ENCODE data around the gene ZNF280D.
"Not testable (repeated sequence)": the region's sequence is repeated elsewhere in the genome, so short reads cannot be mapped to it uniquely, and the experiment has no call there.

Gene ZNF280D, protein sequence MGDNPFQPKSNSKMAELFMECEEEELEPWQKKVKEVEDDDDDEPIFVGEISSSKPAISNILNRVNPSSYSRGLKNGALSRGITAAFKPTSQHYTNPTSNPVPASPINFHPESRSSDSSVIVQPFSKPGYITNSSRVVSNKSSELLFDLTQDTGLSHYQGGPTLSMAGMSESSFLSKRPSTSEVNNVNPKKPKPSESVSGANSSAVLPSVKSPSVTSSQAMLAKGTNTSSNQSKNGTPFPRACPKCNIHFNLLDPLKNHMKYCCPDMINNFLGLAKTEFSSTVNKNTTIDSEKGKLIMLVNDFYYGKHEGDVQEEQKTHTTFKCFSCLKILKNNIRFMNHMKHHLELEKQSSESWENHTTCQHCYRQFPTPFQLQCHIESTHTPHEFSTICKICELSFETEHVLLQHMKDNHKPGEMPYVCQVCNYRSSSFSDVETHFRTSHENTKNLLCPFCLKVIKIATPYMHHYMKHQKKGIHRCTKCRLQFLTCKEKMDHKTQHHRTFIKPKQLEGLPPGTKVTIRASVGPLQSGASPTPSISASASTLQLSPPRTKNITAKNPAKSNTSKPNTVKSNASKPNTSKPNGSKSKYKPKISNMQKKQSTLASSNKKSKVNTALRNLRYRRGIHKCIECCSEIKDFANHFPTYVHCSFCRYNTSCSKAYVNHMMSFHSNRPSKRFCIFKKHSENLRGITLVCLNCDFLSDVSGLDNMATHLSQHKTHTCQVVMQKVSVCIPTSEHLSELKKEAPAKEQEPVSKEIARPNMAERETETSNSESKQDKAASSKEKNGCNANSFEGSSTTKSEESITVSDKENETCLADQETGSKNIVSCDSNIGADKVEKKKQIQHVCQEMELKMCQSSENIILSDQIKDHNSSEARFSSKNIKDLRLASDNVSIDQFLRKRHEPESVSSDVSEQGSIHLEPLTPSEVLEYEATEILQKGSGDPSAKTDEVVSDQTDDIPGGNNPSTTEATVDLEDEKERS

DNA sequence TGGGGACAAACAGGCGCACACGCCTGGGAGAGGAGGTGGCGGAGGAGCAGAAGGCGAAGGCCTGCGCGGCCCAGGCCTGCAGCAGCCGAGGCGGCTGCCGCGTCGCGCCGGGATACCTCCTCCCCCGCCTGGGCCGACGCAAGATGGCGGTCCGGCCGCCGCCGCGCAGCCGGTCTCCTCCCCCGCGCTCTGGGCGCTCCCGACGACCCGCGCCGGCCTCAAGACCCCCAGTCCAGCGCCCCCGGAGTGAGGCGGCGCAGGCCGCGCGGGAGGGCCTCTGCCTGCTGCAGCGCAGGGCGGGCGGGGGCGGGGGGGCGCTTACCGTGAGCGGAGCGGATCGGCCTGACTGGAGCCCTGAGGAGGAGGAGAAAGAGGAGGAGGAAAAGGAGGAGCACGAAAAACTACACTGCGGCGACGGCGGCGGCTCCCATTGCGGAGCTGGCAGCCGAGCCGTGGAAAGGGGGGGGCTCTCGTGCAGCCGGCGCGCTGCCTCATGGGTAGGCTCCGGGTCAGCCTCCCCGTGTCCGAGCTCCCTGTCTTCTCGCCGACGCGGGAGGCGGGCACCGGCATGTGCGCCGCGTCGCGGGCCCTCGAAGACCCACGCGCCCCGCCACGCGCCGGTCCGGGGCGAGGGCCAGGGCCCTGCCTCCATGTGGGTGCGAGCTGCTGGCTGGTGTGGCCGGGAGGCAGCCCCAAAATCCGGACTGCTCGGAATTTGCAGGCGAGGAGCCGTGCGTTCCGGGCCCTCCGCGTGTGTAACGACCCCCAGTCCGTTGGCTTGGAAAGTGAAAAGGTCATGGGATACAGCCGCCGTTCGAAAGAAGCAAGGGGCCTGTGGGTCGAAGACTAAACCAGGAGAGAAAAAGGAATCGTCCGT lies at the start of gene ZNF280D:
TSS of gene ZNF280D (minus strand) at position 374 of the 877 bp plus-strand sequence. CDS start 26,400 bp downstream, outside the sequence.
- peak within 1 kb of the TSS; percentile 51 for H3K27ac ChIP-seq (ENCODE audit: low read length)
- H3K4me3 ChIP-seq (ENCODE audit: low read length), result peak within 1 kb of the TSS; percentile 70
- H3K9me3 ChIP-seq (ENCODE audit: control insufficient read depth, low read depth, low read length), result peaks cover 11% of the 10 kb centered on the region

GRCh38 chr15:56782306-56782705 lies 49.0 kb upstream of the ZNF280D start:
- H3K36me3 ChIP-seq (ENCODE audit: control insufficient read depth, low read depth, low read length), result no peaks in the 10 kb centered on the region
- H3K9ac ChIP-seq (ENCODE audit: low read length), result no peak overlapping the region

More for the DNA sequence above, at the start of gene ZNF280D:
- H3K27me3 ChIP-seq (ENCODE audit: control insufficient read depth, insufficient read depth, low read length), result no peaks in the 10 kb centered on the region
- H3K4me1 ChIP-seq (ENCODE audit: control insufficient read depth, low read depth, low read length), result peaks cover 23% of the 10 kb centered on the region
- H3K9ac ChIP-seq (ENCODE audit: low read length), result peak within 1 kb of the TSS; percentile 85
- no peaks in the 10 kb centered on the region for H3K36me3 ChIP-seq (ENCODE audit: control insufficient read depth, low read depth, low read length)

GRCh38 chr15:56781666-56782065 lies 48.4 kb upstream of the ZNF280D start:
- H3K4me1 ChIP-seq (ENCODE audit: control insufficient read depth, low read depth, low read length), result no peaks in the 10 kb centered on the region
- no peak overlapping the region for H3K27ac ChIP-seq (ENCODE audit: low read length)
- H3K36me3 ChIP-seq (ENCODE audit: control insufficient read depth, low read depth, low read length), result no peaks in the 10 kb centered on the region
- no peaks in the 10 kb centered on the region for H3K9me3 ChIP-seq (ENCODE audit: control insufficient read depth, low read depth, low read length)
- H3K27me3 ChIP-seq (ENCODE audit: control insufficient read depth, insufficient read depth, low read length), result no peaks in the 10 kb centered on the region
- no peak overlapping the region for H3K4me3 ChIP-seq (ENCODE audit: low read length)
- H3K9ac ChIP-seq (ENCODE audit: low read length), result no peak overlapping the region

More at GRCh38 chr15:56782306-56782705, 49.0 kb upstream of the ZNF280D start:
- Histone ChIP-seq H3K27ac (ENCODE audit: low read length) (no peak overlapping the region), H3K27me3 (ENCODE audit: control insufficient read depth, insufficient read depth, low read length) (no peaks in the 10 kb centered on the region), H3K4me3 (ENCODE audit: low read length) (no peak overlapping the region), H3K4me1 (ENCODE audit: control insufficient read depth, low read depth, low read length) (no peaks in the 10 kb centered on the region), H3K9me3 (ENCODE audit: control insufficient read depth, low read depth, low read length) (no peaks in the 10 kb centered on the region)

DNA sequence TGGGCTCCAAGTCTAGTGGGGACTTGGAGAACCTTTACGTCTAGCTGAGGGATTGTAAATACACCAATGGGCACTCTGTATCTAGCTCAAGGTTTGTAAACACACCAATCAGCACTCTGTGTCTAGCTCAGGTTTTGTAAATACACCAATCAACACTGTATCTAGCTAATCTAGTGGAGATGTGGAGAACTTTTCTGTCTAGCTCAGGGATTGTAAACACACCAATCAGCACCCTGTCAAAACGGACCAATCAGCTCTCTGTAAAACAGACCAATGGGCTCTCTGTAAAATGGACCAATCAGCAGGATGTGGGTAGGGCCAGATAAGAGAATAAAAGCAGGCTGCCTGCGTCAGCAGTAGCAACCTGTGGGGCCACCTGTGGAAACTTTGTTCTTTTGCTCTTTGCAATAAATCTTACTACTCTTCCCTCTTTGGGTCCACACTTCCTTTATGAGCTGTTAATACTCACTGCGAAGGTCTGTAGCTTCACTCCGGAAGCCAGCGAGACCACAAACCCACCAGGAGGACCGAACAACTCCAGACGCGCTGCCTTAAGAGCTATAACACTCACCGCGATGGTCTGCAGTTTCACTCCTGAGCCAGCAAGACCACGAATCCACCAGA lies 46.9 kb upstream of the ZNF280D start:
- H3K27ac ChIP-seq (ENCODE audit: low read length); H3K4me3 ChIP-seq (ENCODE audit: low read length); H3K27me3 ChIP-seq (ENCODE audit: control insufficient read depth, insufficient read depth, low read length); H3K9me3 ChIP-seq (ENCODE audit: control insufficient read depth, low read depth, low read length); H3K36me3 ChIP-seq (ENCODE audit: control insufficient read depth, low read depth, low read length); H3K4me1 ChIP-seq (ENCODE audit: control insufficient read depth, low read depth, low read length); H3K9ac ChIP-seq (ENCODE audit: low read length): not testable (repeated sequence)

DNA sequence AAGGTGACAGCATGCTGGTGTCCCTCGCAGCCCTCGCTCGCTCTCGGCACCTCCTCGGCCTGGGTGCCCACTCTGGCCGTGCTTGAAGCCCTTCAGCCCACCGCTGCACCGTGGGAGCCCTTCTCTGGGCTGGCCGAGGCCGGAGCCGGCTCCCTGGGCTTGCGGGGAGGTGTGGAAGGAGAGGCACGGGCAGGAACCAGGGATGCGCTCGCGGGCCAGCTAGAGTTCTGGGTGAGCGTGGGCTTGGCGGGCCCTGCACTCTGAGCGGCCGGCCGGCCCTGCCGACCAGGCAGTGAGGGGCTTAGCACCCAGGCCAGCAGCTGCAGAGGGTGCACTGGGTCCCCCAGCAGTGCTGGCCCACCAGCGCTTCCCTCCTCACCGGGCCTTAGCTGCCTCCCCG lies 46.1 kb upstream of the ZNF280D start:
- not testable (repeated sequence) for H3K9me3 ChIP-seq (ENCODE audit: control insufficient read depth, low read depth, low read length); H3K4me1 ChIP-seq (ENCODE audit: control insufficient read depth, low read depth, low read length); H3K36me3 ChIP-seq (ENCODE audit: control insufficient read depth, low read depth, low read length)

DNA sequence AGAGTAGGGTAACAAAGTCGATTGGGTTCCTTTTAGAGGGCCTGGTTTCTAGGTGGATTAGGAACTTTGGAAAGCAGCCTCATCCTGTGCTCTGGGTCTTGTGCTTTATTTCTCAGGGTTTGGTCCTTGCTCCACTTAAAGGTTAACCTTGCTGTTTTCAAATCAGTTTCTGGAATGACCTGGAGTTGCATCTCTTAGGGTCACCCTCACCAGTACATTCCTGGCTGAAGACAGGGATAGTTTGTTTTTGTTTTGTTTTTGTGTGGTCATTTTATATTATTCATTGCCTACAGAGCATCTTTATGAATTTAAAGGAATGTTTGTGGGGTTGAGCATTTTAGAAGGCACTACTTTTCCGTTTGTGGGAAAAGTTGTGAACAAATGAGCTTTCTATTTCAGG lies 45.5 kb upstream of the ZNF280D start:
- Histone ChIP-seq H3K9me3 (ENCODE audit: control insufficient read depth, low read depth, low read length) (no peaks in the 10 kb centered on the region), H3K27me3 (ENCODE audit: control insufficient read depth, insufficient read depth, low read length) (no peaks in the 10 kb centered on the region), H3K36me3 (ENCODE audit: control insufficient read depth, low read depth, low read length) (no peaks in the 10 kb centered on the region)

More for the DNA sequence above, 46.1 kb upstream of the ZNF280D start:
- not testable (repeated sequence) for H3K27ac ChIP-seq (ENCODE audit: low read length); H3K4me3 ChIP-seq (ENCODE audit: low read length); H3K27me3 ChIP-seq (ENCODE audit: control insufficient read depth, insufficient read depth, low read length); H3K9ac ChIP-seq (ENCODE audit: low read length)

DNA sequence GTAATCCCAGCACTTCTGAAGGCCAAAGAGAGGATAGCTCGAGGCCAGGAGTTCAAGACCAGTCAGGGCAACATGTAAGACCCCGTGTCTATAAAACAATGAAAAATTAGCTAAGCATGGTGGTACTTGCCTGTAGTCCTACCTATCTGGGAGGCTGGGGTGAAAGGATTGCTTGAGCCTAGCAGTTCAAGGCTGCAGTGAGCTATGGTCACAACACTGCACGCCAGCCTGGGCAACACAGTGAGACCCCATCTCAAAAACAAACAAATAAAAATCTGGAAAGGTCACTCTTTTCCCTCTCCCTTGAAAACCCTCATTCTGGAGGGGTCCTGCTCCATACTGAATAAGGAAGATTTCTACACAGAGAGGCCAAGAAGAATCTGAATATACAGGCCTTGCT lies 43.5 kb upstream of the ZNF280D start:
- no peaks in the 10 kb centered on the region for H3K27me3 ChIP-seq (ENCODE audit: control insufficient read depth, insufficient read depth, low read length)
- H3K4me1 ChIP-seq (ENCODE audit: control insufficient read depth, low read depth, low read length), result peaks cover 8% of the 10 kb centered on the region
- no peak overlapping the region for H3K9ac ChIP-seq (ENCODE audit: low read length)

More for the DNA sequence above, 45.5 kb upstream of the ZNF280D start:
- Histone ChIP-seq H3K27ac (ENCODE audit: low read length) (no peak overlapping the region), H3K4me1 (ENCODE audit: control insufficient read depth, low read depth, low read length) (no peaks in the 10 kb centered on the region), H3K9ac (ENCODE audit: low read length) (no peak overlapping the region), H3K4me3 (ENCODE audit: low read length) (no peak overlapping the region)

DNA sequence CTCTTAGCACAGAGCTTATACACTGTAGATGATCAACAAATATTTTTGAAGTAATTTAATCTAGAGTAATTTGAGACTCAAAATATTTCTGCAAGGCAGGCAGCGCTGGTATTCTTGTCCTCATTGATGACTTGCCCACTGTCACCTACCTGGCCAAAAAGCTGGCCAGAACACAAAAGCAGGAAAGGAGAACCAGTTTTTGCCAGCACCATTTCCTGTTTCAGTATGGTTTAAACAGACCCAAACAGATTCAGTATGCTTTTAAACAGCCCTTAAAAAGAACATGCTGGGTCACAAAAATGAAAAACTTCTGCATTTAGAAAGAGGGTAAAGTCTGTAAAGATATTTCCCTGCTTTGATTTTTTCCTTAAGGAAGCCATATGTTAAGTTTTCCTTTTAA lies 42.3 kb upstream of the ZNF280D start:
- Histone ChIP-seq H3K27ac (ENCODE audit: low read length) (no peak overlapping the region), H3K27me3 (ENCODE audit: control insufficient read depth, insufficient read depth, low read length) (no peaks in the 10 kb centered on the region), H3K4me1 (ENCODE audit: control insufficient read depth, low read depth, low read length) (peaks cover 8% of the 10 kb centered on the region), H3K4me3 (ENCODE audit: low read length) (no peak overlapping the region), H3K9me3 (ENCODE audit: control insufficient read depth, low read depth, low read length) (no peaks in the 10 kb centered on the region), H3K36me3 (ENCODE audit: control insufficient read depth, low read depth, low read length) (no peaks in the 10 kb centered on the region), H3K9ac (ENCODE audit: low read length) (no peak overlapping the region)

More for the DNA sequence above, 43.5 kb upstream of the ZNF280D start:
- Histone ChIP-seq H3K27ac (ENCODE audit: low read length) (no peak overlapping the region), H3K36me3 (ENCODE audit: control insufficient read depth, low read depth, low read length) (no peaks in the 10 kb centered on the region), H3K4me3 (ENCODE audit: low read length) (no peak overlapping the region), H3K9me3 (ENCODE audit: control insufficient read depth, low read depth, low read length) (no peaks in the 10 kb centered on the region)

GRCh38 chr15:56774356-56774755 lies 41.0 kb upstream of the ZNF280D start:
- Histone ChIP-seq H3K4me1 (ENCODE audit: control insufficient read depth, low read depth, low read length) (peaks cover 8% of the 10 kb centered on the region), H3K36me3 (ENCODE audit: control insufficient read depth, low read depth, low read length) (no peaks in the 10 kb centered on the region), H3K9me3 (ENCODE audit: control insufficient read depth, low read depth, low read length) (no peaks in the 10 kb centered on the region), H3K4me3 (ENCODE audit: low read length) (no peak overlapping the region), H3K27ac (ENCODE audit: low read length) (no peak overlapping the region), H3K9ac (ENCODE audit: low read length) (no peak overlapping the region), H3K27me3 (ENCODE audit: control insufficient read depth, insufficient read depth, low read length) (no peaks in the 10 kb centered on the region)

GRCh38 chr15:56772868-56773639 lies 39.7 kb upstream of the ZNF280D start:
- no peaks in the 10 kb centered on the region for H3K9me3 ChIP-seq (ENCODE audit: control insufficient read depth, low read depth, low read length)
- peaks cover 8% of the 10 kb centered on the region for H3K4me1 ChIP-seq (ENCODE audit: control insufficient read depth, low read depth, low read length)
- H3K27me3 ChIP-seq (ENCODE audit: control insufficient read depth, insufficient read depth, low read length), result no peaks in the 10 kb centered on the region
- H3K4me3 ChIP-seq (ENCODE audit: low read length), result no peak overlapping the region
- no peak overlapping the region for H3K9ac ChIP-seq (ENCODE audit: low read length)
- H3K36me3 ChIP-seq (ENCODE audit: control insufficient read depth, low read depth, low read length), result no peaks in the 10 kb centered on the region
- no peak overlapping the region for H3K27ac ChIP-seq (ENCODE audit: low read length)

All from iPS-18a (cell line).